ENCODE results near the gene CCDC24.

Gene CCDC24

GRCh38 chr1:44024031-44024902 is 32.9 kb downstream of the CCDC24 start:
- no peak for DNase-seq (ENCODE audit: low read depth in 2 of 2)

- DNase-seq (ENCODE audit: low read depth in 2 of 2): no peak
Measured at GRCh38 chr1:44024903-44025525, 33.6 kb downstream of the CCDC24 start.

- no peak for DNase-seq (ENCODE audit: low read depth in 2 of 2)
Measured at GRCh38 chr1:44025816-44026215, 34.4 kb downstream of the CCDC24 start.

- no peak for DNase-seq (ENCODE audit: low read depth in 2 of 2)
Measured at GRCh38 chr1:44027320-44027719, 35.9 kb downstream of the CCDC24 start.

GRCh38 chr1:44029260-44029910 is 38.0 kb downstream of the CCDC24 start:
- DNase-seq (ENCODE audit: low read depth in 2 of 2): no peak

GRCh38 chr1:44029911-44030604 is 38.7 kb downstream of the CCDC24 start:
- DNase-seq (ENCODE audit: low read depth in 2 of 2): peak; percentile 64 to 71

- DNase-seq (ENCODE audit: low read depth in 2 of 2): no peak
Measured at GRCh38 chr1:44030605-44031251, 39.3 kb downstream of the CCDC24 start.

- DNase-seq (ENCODE audit: low read depth in 2 of 2): peak; percentile 77 to 78
Measured at GRCh38 chr1:44031252-44032169, 40.1 kb downstream of the CCDC24 start, which contains the start of gene SLC6A9. SLC6A9 (minus strand) TSS chr1:44031462; CDS start chr1:44024277, 7,185 bp downstream.

- no peak for DNase-seq (ENCODE audit: low read depth in 2 of 2)
Measured at GRCh38 chr1:44032170-44032790, 40.9 kb downstream of the CCDC24 start.

GRCh38 chr1:44033041-44033575 is 41.7 kb downstream of the CCDC24 start:
- DNase-seq (ENCODE audit: low read depth in 2 of 2): no peak

GRCh38 chr1:44033756-44034155 is 42.4 kb downstream of the CCDC24 start:
- DNase-seq (ENCODE audit: low read depth in 2 of 2): no peak

- no peak for DNase-seq (ENCODE audit: low read depth in 2 of 2)
Measured at GRCh38 chr1:44034423-44034822, 43.0 kb downstream of the CCDC24 start.

- no peak for DNase-seq (ENCODE audit: low read depth in 2 of 2)
Measured at GRCh38 chr1:44034976-44035716, 43.7 kb downstream of the CCDC24 start.

GRCh38 chr1:44035726-44036408 is 44.5 kb downstream of the CCDC24 start:
- no peak for DNase-seq (ENCODE audit: low read depth in 2 of 2)

- DNase-seq (ENCODE audit: low read depth in 2 of 2): no peak
Measured at GRCh38 chr1:44036409-44037139, 45.2 kb downstream of the CCDC24 start.

- no peak for DNase-seq (ENCODE audit: low read depth in 2 of 2)
Measured at GRCh38 chr1:44037154-44037553, 45.8 kb downstream of the CCDC24 start.

- no peak for DNase-seq (ENCODE audit: low read depth in 2 of 2)
Measured at GRCh38 chr1:44038876-44039657, 47.7 kb downstream of the CCDC24 start.
